ENCODE measurements around the gene TBC1D14. TPM values are rescaled to one million over a fixed set of nuclear protein-coding genes. Genes with fewer than 3 reads are reported as not detected.

The TBC1D14 gene
- total and polyA plus RNA-seq, 2 donors from 2014 or later = 44.9 to 77.7 TPM

GRCh38 chr4:7052923-7053715, 143.5 kb downstream of the TBC1D14 start:
- no peak overlapping the region for H3K9ac ChIP-seq (ENCODE audit: low read length in 3 of 3)
- H3K27me3 ChIP-seq (ENCODE audit: control insufficient read depth, insufficient read depth, low read length) = no peaks in the 10 kb centered on the region
- H3K36me3 ChIP-seq (ENCODE audit: control insufficient read depth in 2 of 3, insufficient read depth in 3 of 3, low read length in 3 of 3) = peaks cover 0 to 21% (median 12%) of the 10 kb centered on the region in 3 donors
- no peak overlapping the region for H3K4me3 ChIP-seq (ENCODE audit: low read length in 3 of 3)
- no peaks in the 10 kb centered on the region for H3K9me3 ChIP-seq (ENCODE audit: control insufficient read depth in 2 of 3, insufficient read depth in 1 of 3, low read length in 3 of 3)
- no peaks in the 10 kb centered on the region for H3K4me1 ChIP-seq (ENCODE audit: control insufficient read depth in 2 of 3, insufficient read depth in 2 of 3, low read depth in 1 of 3, low read length in 3 of 3)
- DNase-seq (no peak), FAIRE-seq (no peak)
- intact Hi-C loops (cut with DNase I) = no loop called here
- H3K27ac ChIP-seq (ENCODE audit: low read depth in 2 of 2, low read length in 2 of 2) = no peak overlapping the region
- TF ChIP-seq, protein P1, sequence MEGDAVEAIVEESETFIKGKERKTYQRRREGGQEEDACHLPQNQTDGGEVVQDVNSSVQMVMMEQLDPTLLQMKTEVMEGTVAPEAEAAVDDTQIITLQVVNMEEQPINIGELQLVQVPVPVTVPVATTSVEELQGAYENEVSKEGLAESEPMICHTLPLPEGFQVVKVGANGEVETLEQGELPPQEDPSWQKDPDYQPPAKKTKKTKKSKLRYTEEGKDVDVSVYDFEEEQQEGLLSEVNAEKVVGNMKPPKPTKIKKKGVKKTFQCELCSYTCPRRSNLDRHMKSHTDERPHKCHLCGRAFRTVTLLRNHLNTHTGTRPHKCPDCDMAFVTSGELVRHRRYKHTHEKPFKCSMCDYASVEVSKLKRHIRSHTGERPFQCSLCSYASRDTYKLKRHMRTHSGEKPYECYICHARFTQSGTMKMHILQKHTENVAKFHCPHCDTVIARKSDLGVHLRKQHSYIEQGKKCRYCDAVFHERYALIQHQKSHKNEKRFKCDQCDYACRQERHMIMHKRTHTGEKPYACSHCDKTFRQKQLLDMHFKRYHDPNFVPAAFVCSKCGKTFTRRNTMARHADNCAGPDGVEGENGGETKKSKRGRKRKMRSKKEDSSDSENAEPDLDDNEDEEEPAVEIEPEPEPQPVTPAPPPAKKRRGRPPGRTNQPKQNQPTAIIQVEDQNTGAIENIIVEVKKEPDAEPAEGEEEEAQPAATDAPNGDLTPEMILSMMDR (IDR thresholded peaks at IDR 0.05; ENCODE audit: borderline replicate concordance, extremely low read depth, insufficient read depth) = no peak

GRCh38 chr4:7054106-7054880, 144.7 kb downstream of the TBC1D14 start:
- Histone ChIP-seq H3K36me3 (ENCODE audit: control insufficient read depth in 2 of 3, insufficient read depth in 3 of 3, low read length in 3 of 3) (peaks cover 0 to 21% (median 21%) of the 10 kb centered on the region in 3 donors), H3K4me3 (ENCODE audit: low read length in 3 of 3) (no peak overlapping the region), H3K9me3 (ENCODE audit: control insufficient read depth in 2 of 3, insufficient read depth in 1 of 3, low read length in 3 of 3) (no peaks in the 10 kb centered on the region), H3K4me1 (ENCODE audit: control insufficient read depth in 2 of 3, insufficient read depth in 2 of 3, low read depth in 1 of 3, low read length in 3 of 3) (no peaks in the 10 kb centered on the region), H3K9ac (ENCODE audit: low read length in 3 of 3) (no peak overlapping the region), H3K27me3 (ENCODE audit: control insufficient read depth, insufficient read depth, low read length) (no peaks in the 10 kb centered on the region), H3K27ac (ENCODE audit: low read depth in 2 of 2, low read length in 2 of 2) (no peak overlapping the region)
- intact Hi-C loops (cut with DNase I) = no loop called here
- TF ChIP-seq, protein P1 (IDR thresholded peaks at IDR 0.05; ENCODE audit: borderline replicate concordance, extremely low read depth, insufficient read depth) = no peak
- no peak for DNase-seq
- FAIRE-seq = no peak

GRCh38 chr4:7055111-7055989, 145.7 kb downstream of the TBC1D14 start:
- Histone ChIP-seq H3K4me1 (ENCODE audit: control insufficient read depth in 2 of 3, insufficient read depth in 2 of 3, low read depth in 1 of 3, low read length in 3 of 3) (no peaks in the 10 kb centered on the region), H3K36me3 (ENCODE audit: control insufficient read depth in 2 of 3, insufficient read depth in 3 of 3, low read length in 3 of 3) (peaks cover 0 to 25% (median 25%) of the 10 kb centered on the region in 3 donors), H3K9ac (ENCODE audit: low read length in 3 of 3) (no peak overlapping the region), H3K9me3 (ENCODE audit: control insufficient read depth in 2 of 3, insufficient read depth in 1 of 3, low read length in 3 of 3) (no peaks in the 10 kb centered on the region), H3K4me3 (ENCODE audit: low read length in 3 of 3) (no peak overlapping the region), H3K27me3 (ENCODE audit: control insufficient read depth, insufficient read depth, low read length) (no peaks in the 10 kb centered on the region), H3K27ac (ENCODE audit: low read depth in 2 of 2, low read length in 2 of 2) (no peak overlapping the region)
- intact Hi-C loops (cut with DNase I) = no loop called here
- DNase-seq (no peak), FAIRE-seq (no peak)
- TF ChIP-seq, protein P1 (IDR thresholded peaks at IDR 0.05; ENCODE audit: borderline replicate concordance, extremely low read depth, insufficient read depth) = no peak

Measured in kidney (tissue), 14 donors.